Fibroblast of the conjunctiva (primary cell): ENCODE data around the gene ADAM8.
"Not testable (repeated sequence)": the region's sequence is repeated elsewhere in the genome, so short reads cannot be mapped to it uniquely, and the experiment has no call there.

ENCODE experiments used
- DNase-seq: peaks from one replicate; pipeline ENCODE4 v3.0.0-alpha.2; 2010; ENCODE audit warnings: low read depth

ADAM8 gene

GRCh38 chr10:133267829-133268228, 8.8 kb downstream of the ADAM8 start:
- DNase-seq: no peak

GRCh38 chr10:133267293-133267692, 9.4 kb downstream of the ADAM8 start:
- DNase-seq: no peak

- DNase-seq: no peak
These were observed 10.4 kb downstream of the ADAM8 start for GRCh38 chr10:133266056-133266795.

- DNase-seq: not testable (repeated sequence)
These were observed 11.6 kb downstream of the ADAM8 start for GRCh38 chr10:133265052-133265451.

- DNase-seq: no peak
These were observed 12.2 kb downstream of the ADAM8 start for GRCh38 chr10:133264461-133264860.

GRCh38 chr10:133263674-133264073, 13.0 kb downstream of the ADAM8 start:
- no peak for DNase-seq

- DNase-seq: no peak
These were observed 14.0 kb downstream of the ADAM8 start for GRCh38 chr10:133262696-133263095.

- peak; percentile 30 for DNase-seq
These were observed 14.8 kb downstream of the ADAM8 start for GRCh38 chr10:133261726-133262325.

DNA sequence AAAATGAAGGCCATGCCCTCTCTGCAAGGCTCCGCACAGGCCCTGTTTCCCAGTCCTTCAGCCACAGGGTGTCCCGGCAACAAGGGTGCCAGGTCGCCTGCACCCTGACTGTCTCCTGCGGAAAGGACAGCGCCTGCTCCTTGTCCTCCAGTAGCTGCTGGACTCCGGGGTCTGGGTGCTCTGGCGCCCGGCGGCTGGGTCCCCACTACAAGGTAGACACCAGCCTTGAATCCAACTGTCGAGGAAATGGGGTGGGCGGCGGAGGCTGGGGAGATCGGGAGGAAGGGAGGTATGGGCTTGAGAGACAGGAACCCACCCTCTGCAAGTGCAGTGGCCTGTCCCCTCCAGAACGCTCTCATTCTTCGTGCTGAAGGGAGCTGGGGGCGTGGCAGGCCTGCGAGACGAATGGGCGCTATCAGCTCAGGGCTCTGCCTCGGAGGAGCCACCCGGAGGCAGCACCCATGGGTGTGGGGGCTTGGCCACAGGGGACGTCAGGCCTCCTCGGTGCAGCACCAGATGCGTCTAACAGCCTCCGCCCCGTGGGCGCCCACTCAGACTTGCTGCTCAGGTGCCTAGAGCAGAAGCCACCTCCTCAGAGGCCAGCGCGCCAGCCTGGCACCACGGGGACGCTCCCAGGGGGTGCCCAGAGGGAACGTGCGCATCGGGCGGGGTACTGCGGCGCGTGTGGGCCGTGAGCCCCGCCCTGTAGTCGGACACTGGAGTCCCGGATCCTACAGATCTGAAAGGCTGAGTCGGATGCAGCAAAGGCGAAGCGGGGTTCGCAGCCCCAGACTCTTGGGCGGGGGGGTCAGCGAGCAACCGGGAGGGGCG, 15.6 kb downstream of the ADAM8 start:
- no peak for DNase-seq

- no peak for DNase-seq
These were observed 17.1 kb downstream of the ADAM8 start for GRCh38 chr10:133259602-133259989.

DNA sequence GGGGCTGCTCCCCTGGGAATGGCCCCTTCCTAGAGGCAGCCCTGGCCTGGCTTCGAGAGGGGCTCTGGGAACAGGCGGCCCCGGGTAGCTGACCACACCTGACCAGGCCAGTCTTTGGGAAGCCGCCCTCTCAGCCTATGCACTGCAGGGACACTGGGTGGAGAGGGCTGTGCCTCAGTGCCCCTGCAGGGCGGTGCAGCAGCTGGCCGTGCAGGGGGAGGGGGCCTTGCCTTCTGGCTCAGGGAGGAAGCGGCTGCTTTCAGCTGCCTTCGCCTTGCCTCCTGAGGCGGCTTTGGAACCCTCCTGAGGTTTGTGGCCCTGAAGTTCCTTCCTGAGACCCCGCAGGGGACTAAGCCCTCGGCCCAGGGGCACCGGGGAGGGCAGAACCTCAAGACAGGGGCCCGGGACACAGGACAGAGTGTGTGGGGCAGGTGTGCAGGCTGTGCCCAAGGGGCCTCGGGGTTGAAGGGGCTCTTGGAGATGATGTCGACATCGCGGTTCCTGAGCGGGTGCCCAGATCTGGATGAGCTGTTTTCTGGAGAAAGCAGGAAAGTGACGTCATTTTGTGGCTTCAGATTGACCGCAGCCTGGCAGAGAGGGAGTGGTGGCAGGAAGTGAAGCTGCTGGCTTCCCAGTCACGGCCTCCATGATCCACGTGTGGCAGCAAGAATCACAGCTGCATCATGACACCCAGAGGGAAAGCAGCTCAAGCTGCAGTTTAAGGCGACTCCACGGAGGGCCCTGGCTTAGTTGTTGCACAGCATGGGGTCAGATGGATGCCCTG, 17.7 kb downstream of the ADAM8 start:
- DNase-seq: peak; percentile 96

GRCh38 chr10:133258066-133258817, 18.4 kb downstream of the ADAM8 start:
- DNase-seq: no peak

GRCh38 chr10:133257489-133258065, 19.1 kb downstream of the ADAM8 start:
- DNase-seq: no peak

DNA sequence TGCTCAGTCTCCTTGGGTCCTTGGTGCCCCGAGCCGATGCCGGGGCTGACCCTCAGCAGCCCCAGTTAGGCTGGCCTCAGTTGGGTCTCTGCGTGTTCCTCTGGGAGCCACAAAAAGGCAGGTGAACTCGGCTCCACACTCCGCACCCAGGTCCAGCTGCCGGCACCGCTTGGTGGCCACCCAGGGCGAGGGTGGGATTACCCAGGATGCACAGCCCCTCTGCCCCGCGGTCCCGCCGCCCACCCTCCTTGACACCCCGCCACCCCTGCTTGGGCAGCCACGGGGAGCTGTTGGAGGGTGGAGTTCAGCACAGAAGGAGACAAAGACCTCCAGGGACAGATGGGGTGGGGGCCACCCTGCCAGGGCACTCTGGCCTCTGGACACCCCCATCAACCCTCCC, 21.3 kb downstream of the ADAM8 start:
- no peak for DNase-seq

DNA sequence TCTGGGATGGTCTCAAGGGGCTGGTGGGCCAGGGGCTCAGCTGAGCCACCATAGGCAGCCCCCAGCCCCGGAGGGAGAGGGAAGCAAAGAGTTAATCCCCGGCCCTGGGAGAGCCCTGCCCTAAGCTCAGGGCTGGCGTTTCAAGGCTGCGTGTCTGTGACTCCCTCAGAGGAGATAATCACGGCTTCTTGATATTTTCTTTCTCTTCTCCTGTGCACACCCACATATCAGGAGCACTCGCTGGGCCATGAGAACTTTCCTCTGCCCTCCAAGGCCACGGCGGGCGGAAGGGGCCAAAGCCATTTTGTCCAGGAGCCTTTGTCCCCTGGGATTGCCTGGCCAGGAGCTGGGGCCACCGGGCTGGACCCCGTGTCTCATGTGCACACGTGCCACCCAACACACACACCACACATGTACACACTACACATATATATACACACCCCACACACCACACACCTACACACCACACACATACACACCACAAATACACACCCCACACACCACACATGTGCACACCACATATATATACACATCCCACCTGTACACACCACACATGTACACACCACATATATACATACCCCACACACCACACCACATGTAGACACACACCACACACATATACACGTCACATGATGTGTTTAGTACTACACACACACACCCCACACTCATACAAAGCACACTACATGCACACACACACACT, 22.1 kb downstream of the ADAM8 start:
- DNase-seq: no peak

DNA sequence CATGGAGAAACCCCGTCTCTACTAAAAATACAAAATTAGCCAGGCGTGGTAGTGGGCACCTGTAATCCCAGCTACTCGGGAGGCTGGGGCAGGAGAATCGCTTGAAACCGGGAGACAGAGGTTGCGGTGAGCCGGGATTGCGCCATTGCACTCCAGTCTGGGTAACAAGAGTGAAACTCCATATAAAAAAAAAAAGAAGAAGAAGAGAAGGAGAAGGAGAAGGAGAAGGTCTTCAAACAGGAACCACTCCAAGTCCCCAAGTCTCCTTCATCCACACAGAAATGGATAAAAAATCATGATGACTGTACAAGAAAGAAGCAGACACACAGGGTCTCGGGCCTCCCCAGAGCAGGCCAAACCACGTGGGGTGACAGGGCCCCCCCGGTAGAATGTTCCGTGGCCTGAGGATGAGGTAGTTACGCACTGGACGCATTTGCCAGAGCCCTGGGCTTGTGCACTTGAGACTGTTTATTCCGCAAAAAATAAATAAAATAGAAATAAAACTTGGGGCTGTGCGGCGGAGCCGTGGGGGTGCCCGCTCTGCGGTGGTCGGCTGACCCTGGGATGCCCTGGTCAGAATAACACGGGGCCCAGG, 23.2 kb downstream of the ADAM8 start:
- DNase-seq: no peak

GRCh38 chr10:133252223-133252552, 24.5 kb downstream of the ADAM8 start:
- DNase-seq: no peak

DNA sequence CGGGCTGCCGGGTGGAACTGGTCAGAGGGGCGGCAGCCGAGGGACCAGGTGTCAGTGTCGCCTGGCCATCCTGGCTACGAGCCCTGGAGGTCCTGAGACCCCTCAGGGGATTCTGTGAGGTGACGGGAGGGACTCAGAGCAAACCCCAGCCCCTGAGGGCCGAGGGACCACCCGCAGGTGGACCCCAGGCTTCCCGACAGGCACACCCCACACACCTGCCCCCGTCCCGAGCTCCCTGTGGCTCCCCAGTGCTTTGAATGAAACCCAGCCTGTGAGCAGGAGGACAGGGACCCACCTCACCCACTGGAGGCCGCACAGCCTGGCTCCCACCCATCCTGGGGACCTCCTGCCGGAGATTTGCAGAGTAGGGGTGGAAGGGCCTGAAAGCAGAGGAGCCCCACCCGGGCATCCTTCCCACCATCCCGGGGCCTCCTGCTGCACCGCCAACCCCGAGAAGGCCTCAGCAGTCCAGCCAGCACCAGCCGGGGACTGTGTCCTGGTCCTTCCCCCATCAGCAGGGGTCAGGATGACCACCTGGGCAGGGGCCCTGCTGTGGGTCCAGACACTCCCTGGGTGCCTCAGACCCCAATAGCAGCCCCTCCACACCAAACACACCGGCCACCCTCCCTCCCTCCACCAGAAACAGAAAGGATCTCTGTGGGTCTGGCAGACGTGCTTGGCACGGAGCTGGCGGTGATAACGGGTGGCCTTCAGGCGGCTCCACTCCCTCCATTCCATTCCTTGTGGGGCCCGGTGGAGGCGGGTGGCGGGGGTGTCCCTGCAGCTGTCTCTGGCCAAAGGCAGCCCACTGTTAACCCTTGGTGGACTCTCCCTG, 25.1 kb downstream of the ADAM8 start:
- DNase-seq: no peak
